Endothelial cell of umbilical vein (primary cell): ENCODE results near the gene MAT2A. TPM values are rescaled to one million over a fixed set of nuclear protein-coding genes. Genes with fewer than 3 reads are reported as not detected.

Source experiments
- BruUV-seq: library from RNA; stranded (reverse); fragments of 400-500 nt; replicated peaks from 2 replicates; lab custom pipeline; 2021; lab: Mats Ljungman, UMichigan
- CTCF ChIA-PET: fragments of 300-600, 350-600 bp; sonication (Branson Sonifier 250); formaldehyde crosslinking; loops from one replicate; lab custom pipeline; 2021; ENCODE audit warnings: antibody characterized with exemption, inconsistent platforms; lab: Charles Lee
- POLR2A ChIA-PET: fragments of 300-600, 350-600 bp; sonication (Branson Sonifier 250); formaldehyde crosslinking; loops from one replicate; lab custom pipeline; 2021; ENCODE audit warnings: antibody characterized with exemption, inconsistent platforms; lab: Charles Lee
- DNase-seq: peaks from one replicate; pipeline ENCODE4 v3.0.0-alpha.2; 2011; ENCODE audit warnings: low read depth, low spot score
- FAIRE-seq: peaks from 2 replicates; lab custom pipeline; 2011; peaks lifted over from hg19 to GRCh38; lab: Jason Lieb, UNC
- H2AFZ ChIP-seq: 2 replicates; pipeline ENCODE4 v1.6.0; 2012; ENCODE audit warnings: low read depth, low read length, control low read depth, inconsistent platforms
- H3K27ac ChIP-seq: 2 replicates; pipeline ENCODE4 v1.5.1; 2011; ENCODE audit warnings: low read depth, mild to moderate bottlenecking, control low read depth, low read length, moderate library complexity; ENCODE audit not compliant: insufficient read depth
- H3K27me3 ChIP-seq, 2 experiments: 2 replicates each; pipeline versions ENCODE4 v1.6.0 to v1.6.1; 2011; ENCODE audit warnings: low read length in 2 of 2, mixed read lengths in 1 of 2; ENCODE audit not compliant: control insufficient read depth in 2 of 2, insufficient read depth in 2 of 2
- H3K36me3 ChIP-seq, 2 experiments: 2 replicates in 1 of 2; 3 replicates in 1 of 2; pipeline ENCODE4 v1.5.1; 2011; ENCODE audit warnings: low read length in 2 of 2, mild to moderate bottlenecking in 1 of 2, moderate library complexity in 1 of 2; ENCODE audit not compliant: control insufficient read depth in 2 of 2, insufficient read depth in 2 of 2; ENCODE audit errors: extremely low read depth in 1 of 2
- H3K4me1 ChIP-seq: 3 replicates; pipeline ENCODE4 v1.5.1; 2011; ENCODE audit warnings: mild to moderate bottlenecking, low read length; ENCODE audit not compliant: control insufficient read depth, insufficient read depth; ENCODE audit errors: extremely low read depth
- H3K4me2 ChIP-seq: 2 replicates; pipeline ENCODE4 v1.6.1; 2011; ENCODE audit warnings: low read length, control low read depth, mixed read lengths; ENCODE audit not compliant: insufficient read depth
- H3K4me3 ChIP-seq, 3 experiments: fragments of 200-600 bp in 1 of 3; sonication (generic), shearing (Covaris generic) in 1 of 3; replicated peaks in 1 of 3; 2 replicates each; pipeline ENCODE4 v1.5.1; 2011 to 2016; ENCODE audit warnings: control low read depth in 3 of 3, low read length in 3 of 3, mild to moderate bottlenecking in 2 of 3, inconsistent platforms in 1 of 3, low read depth in 1 of 3, moderate library complexity in 1 of 3; ENCODE audit not compliant: insufficient read depth in 1 of 3
- H3K79me2 ChIP-seq: 2 replicates; pipeline ENCODE4 v1.6.0; 2012; ENCODE audit warnings: low read length, inconsistent platforms; ENCODE audit not compliant: control insufficient read depth, insufficient read depth
- H3K9ac ChIP-seq: replicated peaks from 2 replicates; pipeline ENCODE3; 2011; ENCODE audit warnings: low read length, control low read depth; ENCODE audit not compliant: insufficient read depth; ENCODE audit errors: extremely low read depth
- H3K9me1 ChIP-seq: replicated peaks from 3 replicates; pipeline ENCODE4 v1.6.0; 2011; ENCODE audit warnings: mild to moderate bottlenecking, low read length; ENCODE audit not compliant: control insufficient read depth, insufficient read depth; ENCODE audit errors: extremely low read depth
- H3K9me3 ChIP-seq: replicated peaks from 2 replicates; pipeline ENCODE4 v1.5.1; 2012; ENCODE audit warnings: low read length, inconsistent platforms; ENCODE audit not compliant: control insufficient read depth, insufficient read depth
- H4K20me1 ChIP-seq: replicated peaks from 2 replicates; pipeline ENCODE3; 2011; ENCODE audit warnings: mild to moderate bottlenecking, low read length; ENCODE audit not compliant: control insufficient read depth, insufficient read depth; ENCODE audit errors: extremely low read depth
- EZH2 ChIP-seq: IDR thresholded peaks from 2 replicates; pipeline ENCODE4 v1.6.1; 2012; ENCODE audit warnings: borderline replicate concordance, low read depth, mild to moderate bottlenecking, moderate library complexity, low read length, inconsistent platforms; ENCODE audit not compliant: severe bottlenecking
- FOS ChIP-seq: IDR thresholded peaks from 2 replicates; pipeline ENCODE4 v1.6.1; 2011; ENCODE audit warnings: mild to moderate bottlenecking, low read length, moderate library complexity, borderline replicate concordance; ENCODE audit not compliant: insufficient read depth
- GATA2 ChIP-seq: IDR thresholded peaks from 2 replicates; pipeline ENCODE4 v1.7.0; 2011; ENCODE audit warnings: low read depth, mild to moderate bottlenecking, moderate library complexity, mixed read lengths, low read length; ENCODE audit not compliant: insufficient read length, insufficient read depth
- JUN ChIP-seq: IDR thresholded peaks from 2 replicates; pipeline ENCODE4 v1.6.1; 2011; ENCODE audit warnings: borderline replicate concordance, low read depth; ENCODE audit not compliant: insufficient read length, insufficient read depth
- MYC ChIP-seq: IDR thresholded peaks from one replicate; pipeline ENCODE4 v1.6.1; 2011; ENCODE audit warnings: mild to moderate bottlenecking, low read depth, low read length
- POLR2A ChIP-seq: IDR thresholded peaks from 2 replicates; pipeline ENCODE4 v1.6.1; 2012; ENCODE audit warnings: low read depth, mild to moderate bottlenecking, control low read depth, low read length
- POLR2AphosphoS5 ChIP-seq: IDR thresholded peaks from 2 replicates; pipeline ENCODE4 v1.6.1; 2012; ENCODE audit warnings: low read depth, mild to moderate bottlenecking, control low read depth, low read length, moderate library complexity; ENCODE audit not compliant: insufficient read depth
- dilution Hi-C: fragments of 300-500 bp; cut with MboI; formaldehyde crosslinking; loops from one replicate; pipeline ENCODE4 v1.15.0; 2019; ENCODE audit warnings: low sequenced_read_pairs; ENCODE audit not compliant: extremely low pct_ligation_motif_present
- intact Hi-C: fragments of 100-400 bp; cut with micrococcal nuclease; formaldehyde crosslinking; loops from one replicate; pipeline ENCODE4 v1.10.0; 2022
- polyA plus RNA-seq, 4 experiments: library from polyadenylated mRNA; depleted of rRNA in 3 of 4; stranded (reverse) in 3 of 4; unstranded in 1 of 4; fragments of >200 nt; gene quantifications; 2 replicates each; pipeline versions ENCODE4 v1.2.1 to v1.2.3, GENCODE V29; 2011 to 2012; ENCODE audit warnings: missing spikeins in 1 of 4
- total RNA-seq: library from RNA; stranded (reverse); gene quantifications from 2 replicates; pipeline ENCODE4 v1.2.3, GENCODE V29; 2021
- TF ChIP-seq, protein P1 (sequence below), 2 donors: IDR thresholded peaks; 1 replicate in 1 of 2; 2 replicates in 1 of 2; pipeline ENCODE4 v1.5.1; 2011; ENCODE audit warnings: low read length in 2 of 2, mild to moderate bottlenecking in 2 of 2, moderate library complexity in 2 of 2, control low read depth in 1 of 2, inconsistent platforms in 1 of 2, low read depth in 1 of 2; ENCODE audit not compliant: insufficient read depth in 1 of 2; ENCODE audit errors: extremely low read depth in 1 of 2
- TF ChIP-seq, protein P2 (sequence below): IDR thresholded peaks from 2 replicates; pipeline ENCODE4 v1.6.1; 2011; ENCODE audit not compliant: insufficient read depth, insufficient read length

The MAT2A gene
- total and polyA plus RNA-seq, 2 donors (not counting 3 experiments of a cell fraction or from before 2014, with no cell fraction given): 172 to 257 TPM

DNA sequence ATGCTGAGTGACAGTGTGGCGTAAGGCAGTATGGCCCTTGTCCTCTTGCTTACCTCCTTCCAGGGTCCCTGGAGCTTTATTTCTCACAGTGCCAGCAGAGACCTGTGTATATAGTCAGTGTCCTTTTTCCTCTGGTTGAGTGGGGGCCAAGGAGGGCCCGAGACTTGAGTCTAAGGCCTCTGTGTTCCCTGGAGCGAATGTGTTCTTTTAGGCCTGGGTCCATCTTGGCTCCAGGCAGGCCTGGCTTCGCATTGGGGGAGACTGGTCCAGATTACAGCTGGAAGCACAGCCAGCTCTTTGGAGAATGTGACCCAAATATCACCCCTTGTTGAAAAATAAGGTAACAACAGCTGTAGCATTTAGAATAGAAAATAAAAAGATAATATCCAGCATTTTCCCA, 50.2 kb downstream of the MAT2A start:
- FAIRE-seq (no peak), DNase-seq (no peak)
- BruUV-seq: no TSS peak
- peaks cover 0 to 10% of the 10 kb centered on the region in 2 experiments for H3K36me3 ChIP-seq
- no peaks in the 10 kb centered on the region for H3K27me3 ChIP-seq
- H4K20me1 ChIP-seq: no peaks in the 10 kb centered on the region
- peaks cover 62% of the 10 kb centered on the region for H3K4me1 ChIP-seq
- CTCF ChIA-PET: no interaction called here
- H3K9me1 ChIP-seq: no peaks in the 10 kb centered on the region
- intact Hi-C loops (no loop called here), dilution Hi-C loops (no loop called here)
- POLR2A ChIA-PET: no interaction called here
- H3K27ac ChIP-seq: peak overlapping the region; percentile 94
- H3K4me3 ChIP-seq: no peak overlapping the region
- no peak overlapping the region for H2AFZ ChIP-seq
- H3K9ac ChIP-seq: no peak overlapping the region
- peak overlapping the region; percentile 22 for H3K4me2 ChIP-seq
- peaks cover 28% of the 10 kb centered on the region for H3K79me2 ChIP-seq
- H3K9me3 ChIP-seq: no peaks in the 10 kb centered on the region
- TF ChIP-seq POLR2AphosphoS5 (no peak), FOS (no peak), GATA2 (no peak), JUN (no peak), MYC (no peak), EZH2 (no peak), POLR2A (no peak)
- TF ChIP-seq, protein P1, sequence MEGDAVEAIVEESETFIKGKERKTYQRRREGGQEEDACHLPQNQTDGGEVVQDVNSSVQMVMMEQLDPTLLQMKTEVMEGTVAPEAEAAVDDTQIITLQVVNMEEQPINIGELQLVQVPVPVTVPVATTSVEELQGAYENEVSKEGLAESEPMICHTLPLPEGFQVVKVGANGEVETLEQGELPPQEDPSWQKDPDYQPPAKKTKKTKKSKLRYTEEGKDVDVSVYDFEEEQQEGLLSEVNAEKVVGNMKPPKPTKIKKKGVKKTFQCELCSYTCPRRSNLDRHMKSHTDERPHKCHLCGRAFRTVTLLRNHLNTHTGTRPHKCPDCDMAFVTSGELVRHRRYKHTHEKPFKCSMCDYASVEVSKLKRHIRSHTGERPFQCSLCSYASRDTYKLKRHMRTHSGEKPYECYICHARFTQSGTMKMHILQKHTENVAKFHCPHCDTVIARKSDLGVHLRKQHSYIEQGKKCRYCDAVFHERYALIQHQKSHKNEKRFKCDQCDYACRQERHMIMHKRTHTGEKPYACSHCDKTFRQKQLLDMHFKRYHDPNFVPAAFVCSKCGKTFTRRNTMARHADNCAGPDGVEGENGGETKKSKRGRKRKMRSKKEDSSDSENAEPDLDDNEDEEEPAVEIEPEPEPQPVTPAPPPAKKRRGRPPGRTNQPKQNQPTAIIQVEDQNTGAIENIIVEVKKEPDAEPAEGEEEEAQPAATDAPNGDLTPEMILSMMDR (IDR thresholded peaks at IDR 0.05; ENCODE audit: extremely low read depth in 1 of 2, insufficient read depth in 1 of 2, low read depth in 1 of 2, low read length in 2 of 2): no peak
- TF ChIP-seq, protein P2, sequence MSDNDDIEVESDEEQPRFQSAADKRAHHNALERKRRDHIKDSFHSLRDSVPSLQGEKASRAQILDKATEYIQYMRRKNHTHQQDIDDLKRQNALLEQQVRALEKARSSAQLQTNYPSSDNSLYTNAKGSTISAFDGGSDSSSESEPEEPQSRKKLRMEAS: no peak
